Testis (tissue), 2 donors: ENCODE results near the gene RPL41.

Experiments
- CTCF ChIP-seq, 3 experiments: fragments of 450-650 bp in 2 of 3; fragments of 200-600 bp in 1 of 3; sonication (generic) in 1 of 3; IDR thresholded peaks; one replicate each; pipeline ENCODE4 v1.5.1; 2016 to 2019; ENCODE audit warnings: antibody characterized with exemption in 3 of 3, mild to moderate bottlenecking in 2 of 3, moderate library complexity in 1 of 3
- POLR2A ChIP-seq: fragments of 450-650 bp; IDR thresholded peaks from one replicate; pipeline ENCODE4 v1.6.1; 2017; ENCODE audit warnings: antibody characterized with exemption, mild to moderate bottlenecking, moderate library complexity

GRCh38 chr12:56152132-56152755, 35.8 kb downstream of the RPL41 start, which contains the start of gene MYL6B:
- TF ChIP-seq POLR2A, result no peak
- peak in 1 of 3 experiments; percentile 37 for TF ChIP-seq CTCF (IDR thresholded peaks at IDR 0.05)
